Activated T-helper 1 cell treated with anti-CD3 and anti-CD28 coated beads, Interleukin-12 subunit alpha, Interleukin-12 subunit beta, Interleukin-2, Interleukin-4 antibody, amounts not matched to agents 30 ng/mL and 10 ng/mL and 1 ng/mL, durations not matched to agents 14 hours and 24 hours and 36 hours (primary cell): ENCODE results near the gene MC2R. TPM values are rescaled to one million over a fixed set of nuclear protein-coding genes. Genes with fewer than 3 reads are reported as not detected.

Experiments
- DNase-seq: peaks from one replicate; pipeline ENCODE4 v3.0.0; 2021; ENCODE audit warnings: low spot score
- H3K27ac Mint-ChIP-seq: one replicate; pipeline ENCODE4 v1.8.0; 2021; ENCODE audit warnings: mild to moderate bottlenecking, mixed read lengths
- H3K27me3 Mint-ChIP-seq: one replicate; pipeline ENCODE4 v1.8.0; 2022; ENCODE audit warnings: mild to moderate bottlenecking, moderate library complexity, mixed read lengths; ENCODE audit not compliant: insufficient read depth
- H3K36me3 Mint-ChIP-seq: one replicate; pipeline ENCODE4 v1.8.0; 2021; ENCODE audit warnings: low read depth, mixed read lengths
- H3K4me1 Mint-ChIP-seq: one replicate; pipeline ENCODE4 v1.8.0; 2021; ENCODE audit warnings: low read depth, mixed read lengths
- H3K4me3 Mint-ChIP-seq: one replicate; pipeline ENCODE4 v1.8.0; 2021; ENCODE audit warnings: mild to moderate bottlenecking, moderate library complexity, mixed read lengths
- H3K9me3 Mint-ChIP-seq: one replicate; pipeline ENCODE4 v1.8.0; 2021; ENCODE audit warnings: mixed read lengths
- intact Hi-C: fragments of 100-400 bp; cut with micrococcal nuclease; formaldehyde crosslinking; loops from one replicate; pipeline ENCODE4 v1.15.1; 2024
- total RNA-seq: library from RNA; stranded (reverse); gene quantifications from 2 replicates; pipeline ENCODE4 v1.2.3, GENCODE V29; 2022

The MC2R gene
- total RNA-seq, 1 donor from 2014 or later: not detected

DNA sequence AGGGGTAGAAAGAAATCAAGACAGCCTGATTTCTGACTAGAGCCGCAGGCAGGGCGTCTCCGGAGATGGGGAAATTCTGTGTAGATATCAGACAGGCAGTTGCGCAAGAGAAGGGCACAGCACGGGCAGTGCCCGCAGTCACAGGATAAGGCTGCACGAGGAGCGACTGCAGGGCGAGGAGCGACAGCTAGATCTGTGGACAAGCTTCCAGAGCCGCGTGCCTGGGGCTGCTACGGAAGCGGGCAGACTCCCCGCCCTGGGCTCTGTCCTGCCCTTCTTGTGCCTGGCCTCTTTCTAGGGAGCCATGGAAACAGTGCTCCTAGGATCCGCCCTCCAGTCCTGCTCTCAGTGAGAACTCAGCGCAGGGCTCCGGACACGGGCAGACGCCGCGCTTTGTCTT, 78.8 kb downstream of the MC2R start:
- Mint-ChIP-seq H3K4me3 (no peak overlapping the region), H3K36me3 (no peaks in the 10 kb centered on the region), H3K9me3 (peaks cover 4% of the 10 kb centered on the region), H3K27ac (no peak overlapping the region), H3K4me1 (no peaks in the 10 kb centered on the region), H3K27me3 (peaks cover 14% of the 10 kb centered on the region)
- no peak for DNase-seq
- intact Hi-C loops: no loop called here

- Mint-ChIP-seq H3K4me3 (no peak overlapping the region), H3K27ac (no peak overlapping the region), H3K36me3 (no peaks in the 10 kb centered on the region), H3K27me3 (peaks cover 14% of the 10 kb centered on the region), H3K4me1 (no peaks in the 10 kb centered on the region), H3K9me3 (peaks cover 4% of the 10 kb centered on the region)
- intact Hi-C loops: no loop called here
- no peak for DNase-seq
These were observed 80.1 kb downstream of the MC2R start for GRCh38 chr18:13835202-13835601.

- DNase-seq: no peak
- no peak overlapping the region for H3K4me3 Mint-ChIP-seq
- no peak overlapping the region for H3K27ac Mint-ChIP-seq
- no peaks in the 10 kb centered on the region for H3K36me3 Mint-ChIP-seq
- intact Hi-C loops: no loop called here
- no peaks in the 10 kb centered on the region for H3K4me1 Mint-ChIP-seq
- H3K9me3 Mint-ChIP-seq: peaks cover 4% of the 10 kb centered on the region
- peaks cover 10% of the 10 kb centered on the region for H3K27me3 Mint-ChIP-seq
These were observed 80.8 kb downstream of the MC2R start for GRCh38 chr18:13834496-13835015.

Other genes with a start within 250 kb of the MC2R start
- 27.7 and 29.5 TPM in 2 replicates for gene FAM210A, start 189.0 kb downstream of the MC2R start, total RNA-seq
- 55.8 and 60.6 TPM in 2 replicates for gene RNMT, start 188.9 kb downstream of the MC2R start, total RNA-seq
- not detected in 2 replicates for gene MC5R, start 91.4 kb downstream of the MC2R start, total RNA-seq
- 18.7 and 19.4 TPM in 2 replicates for gene ZNF519, start 216.9 kb upstream of the MC2R start, total RNA-seq